ENCODE data around the gene PKHD1.
"Not testable (repeated sequence)": the region's sequence is repeated elsewhere in the genome, so short reads cannot be mapped to it uniquely, and the experiment has no call there.

The PKHD1 gene

GRCh38 chr6:51959744-51960383 lies 127.5 kb downstream of the PKHD1 start:
- DNase-seq (ENCODE audit: low read depth), result peak; percentile 16

GRCh38 chr6:51954681-51955080 lies 132.7 kb downstream of the PKHD1 start:
- no peak for TF ChIP-seq CTCF (conservative IDR thresholded peaks at IDR 0.05; ENCODE audit: low read depth, low read length)
- H3K4me3 ChIP-seq (ENCODE audit: low read length), result no peak overlapping the region
- no peak for DNase-seq (ENCODE audit: low read depth)

More at GRCh38 chr6:51959744-51960383, 127.5 kb downstream of the PKHD1 start:
- peak; percentile 90 for TF ChIP-seq CTCF (conservative IDR thresholded peaks at IDR 0.05; ENCODE audit: low read depth, low read length)
- H3K4me3 ChIP-seq (ENCODE audit: low read length), result no peak overlapping the region

GRCh38 chr6:51953246-51953645 lies 134.2 kb downstream of the PKHD1 start:
- DNase-seq (ENCODE audit: low read depth), result no peak
- H3K4me3 ChIP-seq (ENCODE audit: low read length), result no peak overlapping the region
- no peak for TF ChIP-seq CTCF (conservative IDR thresholded peaks at IDR 0.05; ENCODE audit: low read depth, low read length)

- no peak for DNase-seq (ENCODE audit: low read depth)
- no peak for TF ChIP-seq CTCF (conservative IDR thresholded peaks at IDR 0.05; ENCODE audit: low read depth, low read length)
- no peak overlapping the region for H3K4me3 ChIP-seq (ENCODE audit: low read length)
These were observed 135.5 kb downstream of the PKHD1 start for GRCh38 chr6:51951924-51952323.

- H3K4me3 ChIP-seq (ENCODE audit: low read length), result no peak overlapping the region
- DNase-seq (ENCODE audit: low read depth), result no peak
- TF ChIP-seq CTCF (conservative IDR thresholded peaks at IDR 0.05; ENCODE audit: low read depth, low read length), result no peak
These were observed 137.9 kb downstream of the PKHD1 start for GRCh38 chr6:51949526-51949925.

GRCh38 chr6:51939695-51940094 lies 147.7 kb downstream of the PKHD1 start:
- not testable (repeated sequence) for H3K4me3 ChIP-seq (ENCODE audit: low read length); DNase-seq (ENCODE audit: low read depth)

GRCh38 chr6:51936531-51937290 lies 150.7 kb downstream of the PKHD1 start:
- H3K4me3 ChIP-seq (ENCODE audit: low read length), result no peak overlapping the region
- TF ChIP-seq CTCF (conservative IDR thresholded peaks at IDR 0.05; ENCODE audit: low read depth, low read length), result no peak
- no peak for DNase-seq (ENCODE audit: low read depth)

Measured in retinal pigment epithelial cell (primary cell).